GM21825 (cell line): ENCODE results near the gene PARP14.
"Not testable (repeated sequence)": the region's sequence is repeated elsewhere in the genome, so short reads cannot be mapped to it uniquely, and the experiment has no call there.

Source experiments
- ATAC-seq: cut with Tn5 transposase; IDR thresholded peaks from one replicate; pipeline ENCODE4 v1.9.1; 2021; ENCODE audit warnings: mild to moderate bottlenecking, moderate library complexity; ENCODE audit not compliant: unreplicated experiment

The PARP14 gene

GRCh38 chr3:122714273-122714672, 33.6 kb downstream of the PARP14 start:
- no peak for ATAC-seq

DNA sequence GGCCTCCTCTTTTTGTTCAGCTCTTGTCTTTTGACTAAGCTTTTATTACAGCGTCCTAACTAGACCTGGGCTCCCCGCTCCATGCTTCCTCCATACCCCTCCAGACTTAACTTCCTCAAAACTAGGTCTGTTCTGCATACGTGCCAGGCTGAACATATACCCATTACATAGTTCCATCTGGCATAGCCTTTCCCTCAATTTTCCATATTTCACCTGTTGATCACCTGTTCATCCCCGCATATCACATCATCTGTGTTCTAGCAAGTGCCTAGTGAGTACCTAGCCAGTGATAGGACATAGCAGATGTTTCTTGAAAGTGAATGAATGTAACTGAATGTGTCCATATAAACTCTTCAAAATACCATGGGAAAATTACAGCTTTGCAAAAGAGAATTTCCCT, 36.0 kb downstream of the PARP14 start:
- no peak for ATAC-seq

GRCh38 chr3:122719273-122719921, 38.8 kb downstream of the PARP14 start:
- ATAC-seq, result no peak

DNA sequence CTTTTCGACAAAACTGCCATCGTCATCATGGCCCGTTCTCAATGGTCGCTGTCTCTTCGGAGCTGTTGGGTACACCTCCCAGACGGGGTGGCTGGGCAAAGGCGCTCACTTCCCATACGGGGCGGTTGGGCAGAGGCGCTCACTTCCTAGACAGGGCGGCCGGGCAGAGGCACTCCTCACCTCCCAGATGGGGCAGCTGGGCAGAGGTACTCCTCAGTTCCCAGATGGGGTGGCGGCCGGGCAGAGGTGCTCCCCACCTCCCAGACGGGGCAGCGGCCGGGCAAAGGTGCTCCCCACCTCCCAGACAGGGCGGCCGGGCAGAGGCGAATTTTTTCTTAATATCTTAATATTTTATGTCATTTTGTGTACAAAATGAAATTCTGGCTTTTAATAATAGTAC, 44.5 kb downstream of the PARP14 start:
- no peak for ATAC-seq

DNA sequence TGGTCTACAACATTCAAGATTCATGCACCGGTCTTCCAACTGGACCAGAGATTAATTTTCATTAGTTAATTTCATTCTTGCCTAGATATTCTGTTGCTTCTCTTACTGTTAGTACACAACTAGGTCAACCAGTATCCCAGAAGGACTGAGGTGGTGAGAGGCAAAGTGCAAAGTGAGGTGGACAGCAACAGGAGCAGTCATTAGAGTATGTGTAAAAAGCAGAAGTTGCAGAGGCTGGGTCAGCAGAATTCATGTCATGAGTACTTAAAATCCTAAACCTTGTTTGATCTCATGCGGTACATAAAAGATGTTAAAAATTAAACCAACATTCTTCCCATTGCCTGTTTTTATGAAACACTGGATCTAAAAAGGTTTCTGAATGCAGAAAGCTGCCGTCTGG, 46.7 kb downstream of the PARP14 start:
- no peak for ATAC-seq

DNA sequence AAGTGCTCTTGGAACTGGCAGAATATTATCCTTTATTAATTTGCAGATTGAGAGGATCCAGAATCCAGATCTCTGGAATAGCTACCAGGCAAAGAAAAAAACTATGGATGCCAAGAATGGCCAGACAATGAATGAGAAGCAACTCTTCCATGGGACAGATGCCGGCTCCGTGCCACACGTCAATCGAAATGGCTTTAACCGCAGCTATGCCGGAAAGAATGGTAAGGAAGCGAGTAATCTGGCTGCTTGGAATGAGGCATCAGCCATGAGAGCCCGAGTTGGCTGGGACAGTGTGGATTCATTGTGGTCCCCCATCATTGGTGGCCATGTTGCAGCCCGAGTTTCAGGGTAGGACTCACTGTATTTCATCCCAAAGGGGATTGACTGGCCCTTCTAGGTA, 47.1 kb downstream of the PARP14 start:
- ATAC-seq, result no peak

DNA sequence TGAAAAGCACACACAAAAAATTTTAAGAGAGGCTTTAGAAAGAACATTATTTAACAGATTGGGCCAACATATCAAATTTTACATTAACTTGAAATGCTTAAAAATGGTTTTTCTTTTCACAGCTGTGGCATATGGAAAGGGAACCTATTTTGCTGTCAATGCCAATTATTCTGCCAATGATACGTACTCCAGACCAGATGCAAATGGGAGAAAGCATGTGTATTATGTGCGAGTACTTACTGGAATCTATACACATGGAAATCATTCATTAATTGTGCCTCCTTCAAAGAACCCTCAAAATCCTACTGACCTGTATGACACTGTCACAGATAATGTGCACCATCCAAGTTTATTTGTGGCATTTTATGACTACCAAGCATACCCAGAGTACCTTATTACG, 47.5 kb downstream of the PARP14 start:
- no peak for ATAC-seq

GRCh38 chr3:122728756-122729514, 48.3 kb downstream of the PARP14 start:
- no peak for ATAC-seq

DNA sequence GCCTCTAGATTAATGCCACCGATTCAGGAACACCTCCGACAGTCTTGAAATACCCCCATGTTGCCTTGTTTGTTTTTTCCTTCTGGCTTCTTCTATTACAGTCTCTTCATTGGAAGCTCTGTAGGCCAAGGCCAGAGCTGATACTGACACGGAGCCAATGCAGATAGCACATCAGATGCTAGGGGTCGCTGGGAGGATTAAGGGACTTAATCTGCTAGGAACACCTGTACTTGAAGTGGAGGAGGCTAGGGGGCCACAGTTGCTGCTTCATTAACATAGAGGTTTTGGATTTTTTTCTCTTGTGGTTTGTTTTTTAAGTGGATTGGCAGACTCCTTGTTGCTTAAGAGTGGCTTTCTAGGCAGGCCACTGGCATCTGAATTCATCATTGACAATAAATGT, 49.6 kb downstream of the PARP14 start:
- ATAC-seq, result no peak

DNA sequence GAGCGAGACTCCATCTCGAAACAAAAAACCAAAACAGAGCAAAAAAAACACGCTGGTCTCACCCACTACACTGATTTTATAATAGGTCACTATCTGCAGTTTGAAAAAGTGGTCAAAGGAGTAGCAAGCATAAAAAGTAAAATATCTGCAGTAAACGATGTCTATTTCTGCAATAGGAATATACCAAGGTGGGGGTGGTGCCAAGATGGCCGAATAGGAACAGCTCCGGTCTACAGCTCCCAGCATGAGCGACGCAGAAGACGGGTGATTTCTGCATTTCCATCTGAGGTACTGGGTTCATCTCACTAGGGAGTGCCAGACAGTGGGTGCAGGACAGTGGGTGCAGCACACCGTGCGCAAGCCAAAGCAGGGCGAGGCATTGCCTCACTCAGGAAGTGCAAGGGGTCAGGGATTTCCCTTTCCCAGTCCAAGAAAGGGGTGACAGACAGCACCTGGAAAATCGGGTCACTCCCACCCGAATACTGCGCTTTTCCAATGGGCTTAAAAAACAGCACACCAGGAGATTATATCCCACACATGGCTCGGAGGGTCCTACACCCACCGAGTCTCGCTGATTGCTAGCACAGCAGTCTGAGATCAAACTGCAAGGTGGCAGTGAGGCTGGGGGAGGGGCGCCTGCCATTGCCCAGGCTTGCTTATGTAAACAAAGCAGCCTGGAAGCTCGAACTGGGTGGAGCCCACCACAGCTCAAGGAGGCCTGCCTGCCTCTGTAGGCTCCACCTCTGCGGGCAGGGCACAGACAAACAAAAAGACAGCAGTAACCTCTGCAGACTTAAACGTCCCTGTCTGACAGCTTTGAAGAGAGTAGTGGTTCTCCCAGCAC, 52.3 kb downstream of the PARP14 start:
- ATAC-seq, result not testable (repeated sequence)

DNA sequence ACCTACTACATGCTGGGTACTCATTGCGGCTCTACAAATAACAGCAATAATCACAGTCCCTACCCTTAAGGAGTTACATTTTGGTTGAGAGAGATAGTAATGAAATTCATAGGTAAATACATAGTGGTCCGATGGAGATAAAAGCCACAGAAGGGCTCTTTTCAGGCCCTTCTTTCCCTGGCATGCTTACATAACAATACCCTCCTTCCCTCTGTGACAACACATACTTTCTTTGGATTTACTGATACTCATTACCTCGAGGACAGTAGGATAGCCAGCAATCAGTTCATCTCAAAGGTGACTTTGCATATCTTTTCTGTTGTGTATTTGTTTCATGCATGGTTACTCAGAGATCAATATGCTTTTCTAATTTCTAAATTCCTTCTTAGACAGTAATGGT, 58.5 kb downstream of the PARP14 start:
- ATAC-seq, result no peak

DNA sequence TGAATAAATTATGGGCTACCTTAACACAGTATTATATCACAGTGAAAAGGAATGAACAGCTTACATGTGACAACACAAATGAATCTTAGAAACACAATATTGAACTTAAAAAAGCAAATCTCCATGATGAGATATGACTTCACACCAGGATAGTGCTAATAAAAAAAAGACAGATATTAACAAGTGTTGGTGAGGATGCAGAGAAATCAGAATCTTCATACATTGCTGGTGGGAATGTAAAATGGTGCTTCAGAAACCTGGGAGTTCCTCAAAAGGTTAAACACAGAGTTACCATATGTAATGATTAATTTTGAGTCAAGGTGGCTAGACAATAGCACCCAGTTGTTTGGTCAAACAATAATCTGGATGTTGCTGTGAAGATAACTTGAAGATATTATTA, 61.6 kb downstream of the PARP14 start:
- ATAC-seq, result no peak

DNA sequence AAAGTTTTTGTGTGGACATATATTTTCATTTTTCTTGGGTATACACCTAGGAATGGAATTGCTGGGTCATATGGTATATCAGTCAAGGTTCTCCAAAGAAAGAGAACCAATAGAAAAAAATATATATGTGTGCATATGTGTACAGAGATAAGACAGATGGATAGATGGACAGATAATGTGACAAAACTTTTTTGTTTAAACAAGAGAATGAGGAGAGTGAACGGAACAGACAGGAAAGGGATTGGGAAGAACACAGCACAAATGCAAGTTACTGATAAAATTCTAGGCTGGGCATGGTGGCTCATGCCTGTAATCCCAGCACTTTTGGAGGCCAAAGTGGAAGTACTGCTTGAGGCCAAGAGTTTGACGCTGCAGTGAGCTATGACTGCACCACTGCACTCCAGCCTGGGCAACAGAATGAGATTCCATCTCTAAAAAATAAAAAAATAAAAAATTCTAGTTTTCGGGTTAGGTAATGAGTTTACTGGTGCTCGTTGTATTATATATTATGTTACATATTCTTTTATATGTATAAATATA, 63.0 kb downstream of the PARP14 start:
- ATAC-seq, result no peak

GRCh38 chr3:122745369-122746021, 64.9 kb downstream of the PARP14 start:
- no peak for ATAC-seq

- not testable (repeated sequence) for ATAC-seq
Measured at GRCh38 chr3:122747295-122747694, 66.7 kb downstream of the PARP14 start.

DNA sequence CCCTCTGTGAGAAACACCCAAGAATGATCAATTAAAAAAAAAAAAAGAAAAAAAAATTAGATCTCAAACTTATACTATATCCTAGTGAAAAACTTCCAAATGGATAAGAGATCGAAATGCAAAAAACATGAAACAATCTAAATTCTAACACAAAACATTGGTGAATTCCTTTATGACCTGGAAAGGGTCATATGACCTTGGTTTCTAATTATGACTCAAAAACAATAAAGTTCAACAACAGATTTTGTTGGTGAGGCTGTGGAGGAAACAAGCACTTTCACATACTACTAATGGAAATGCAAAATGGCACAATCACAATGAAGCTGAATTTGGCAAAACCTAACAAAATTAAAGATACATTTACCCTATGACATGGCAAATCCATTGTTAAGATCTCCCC, 67.7 kb downstream of the PARP14 start:
- ATAC-seq, result no peak

GRCh38 chr3:122754929-122755328, 74.3 kb downstream of the PARP14 start:
- ATAC-seq, result peak; percentile 78

DNA sequence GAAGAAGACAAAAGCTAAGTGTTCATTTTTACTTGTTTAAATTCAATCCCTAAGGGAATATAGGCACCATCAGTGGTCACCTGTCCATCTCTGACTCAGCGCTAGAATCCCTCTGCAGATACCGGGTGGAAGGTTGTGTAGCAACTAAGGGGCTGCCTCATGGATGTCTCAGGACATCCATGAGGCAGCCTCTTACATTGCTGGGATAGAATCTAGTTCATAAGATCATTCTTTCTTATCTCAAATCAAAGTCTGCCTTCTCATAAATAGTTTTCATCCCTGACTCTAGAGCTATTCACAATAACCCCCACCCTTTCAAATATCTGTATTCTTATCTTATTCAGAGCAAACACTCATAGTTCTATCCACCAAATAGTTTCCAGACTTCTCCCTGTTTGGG, 74.9 kb downstream of the PARP14 start:
- no peak for ATAC-seq

- ATAC-seq, result no peak
Measured at GRCh38 chr3:122758877-122759560, 78.4 kb downstream of the PARP14 start.
